PC-3 (cell line): Measurements from ENCODE around the gene CSPG4. TPM values are rescaled to one million over a fixed set of nuclear protein-coding genes. Genes with fewer than 3 reads are reported as not detected.
A peak's percentile ranks its signal among the peaks of the same experiment; 100 is the strongest.
"Not testable (repeated sequence)": the region's sequence is repeated elsewhere in the genome, so short reads cannot be mapped to it uniquely, and the experiment has no call there.

Experiments
- ATAC-seq: fragments of 200-7000 bp; cut with Tn5 transposase; 2 replicates; pipeline ENCODE4 v1.9.1; 2020; ENCODE audit warnings: mild to moderate bottlenecking, moderate library complexity
- BruUV-seq: library from RNA; stranded (reverse); fragments of 400-500 nt; replicated peaks from 2 replicates; lab custom pipeline; 2021; lab: Mats Ljungman, UMichigan
- CTCF ChIA-PET: fragments of 300-600 bp; sonication (Branson Sonifier 250); formaldehyde crosslinking; loops from one replicate; lab custom pipeline; 2022; ENCODE audit warnings: antibody characterized with exemption; lab: Charles Lee
- POLR2A ChIA-PET: fragments of 300-600 bp; sonication (Branson Sonifier 250); formaldehyde crosslinking; loops from one replicate; lab custom pipeline; 2022; ENCODE audit warnings: antibody characterized with exemption; ENCODE audit not compliant: unreplicated experiment; lab: Charles Lee
- DNase-seq: peaks from one replicate; pipeline ENCODE4 v3.0.0-alpha.2; 2015
- H2AFZ ChIP-seq: fragments of 300-600 bp; sonication (generic); 2 replicates; pipeline ENCODE4 v1.6.0; 2016; ENCODE audit warnings: antibody characterized with exemption, low read length
- H3F3A ChIP-seq: fragments of 300-600 bp; sonication (generic); one replicate; pipeline ENCODE4 v1.6.0; 2017; ENCODE audit warnings: antibody characterized with exemption, low read length, control low read depth, mild to moderate bottlenecking; ENCODE audit not compliant: unreplicated experiment
- H3K27ac ChIP-seq: fragments of 300-600 bp; sonication (generic); 2 replicates; pipeline ENCODE4 v1.5.1; 2016; ENCODE audit warnings: mild to moderate bottlenecking, low read length
- H3K27me3 ChIP-seq: fragments of 300-600 bp; sonication (generic); 2 replicates; pipeline ENCODE4 v1.6.1; 2016; ENCODE audit warnings: low read length, mixed read lengths
- H3K36me3 ChIP-seq: fragments of 300-600 bp; sonication (generic); 2 replicates; pipeline ENCODE4 v1.6.1; 2016; ENCODE audit warnings: low read depth, mixed run types, low read length, mixed read lengths
- H3K4me1 ChIP-seq: fragments of 300-600 bp; sonication (generic); 2 replicates; pipeline ENCODE4 v1.5.1; 2016; ENCODE audit warnings: low read length; ENCODE audit not compliant: insufficient read depth
- H3K4me2 ChIP-seq: fragments of 300-600 bp; sonication (generic); 2 replicates; pipeline ENCODE4 v1.6.0; 2016; ENCODE audit warnings: low read length
- H3K4me3 ChIP-seq: fragments of 300-600 bp; sonication (generic); 2 replicates; pipeline ENCODE4 v1.5.1; 2016; ENCODE audit warnings: mild to moderate bottlenecking, low read length, mixed read lengths
- H3K79me2 ChIP-seq: fragments of 300-600 bp; sonication (generic); 2 replicates; pipeline ENCODE4 v1.6.1; 2017; ENCODE audit warnings: low read length, mixed read lengths
- H3K9ac ChIP-seq: fragments of 300-600 bp; sonication (generic); 2 replicates; pipeline ENCODE4 v1.6.0; 2016; ENCODE audit warnings: mild to moderate bottlenecking, low read length
- H3K9me2 ChIP-seq: fragments of 300-600 bp; sonication (generic); replicated peaks from 2 replicates; pipeline ENCODE4 v1.6.1; 2016; ENCODE audit warnings: mixed run types, low read length, mixed read lengths
- H3K9me3 ChIP-seq: fragments of 300-600 bp; sonication (generic); 2 replicates; pipeline ENCODE4 v1.6.1; 2016; ENCODE audit warnings: low read length, mixed read lengths
- H4K20me1 ChIP-seq: fragments of 300-600 bp; sonication (generic); 2 replicates; pipeline ENCODE4 v1.6.1; 2016; ENCODE audit warnings: low read length, mixed read lengths
- CTCF ChIP-seq: fragments of 300-600 bp; sonication (generic); conservative IDR thresholded peaks from 2 replicates; pipeline ENCODE4 v1.5.1; 2017; ENCODE audit warnings: antibody characterized with exemption, low read depth, mild to moderate bottlenecking, low read length
- EZH2 ChIP-seq: fragments of 300-600 bp; sonication (generic); IDR thresholded peaks from one replicate; pipeline ENCODE4 v1.6.1; 2017; ENCODE audit warnings: antibody characterized with exemption, mild to moderate bottlenecking, low read length; ENCODE audit not compliant: unreplicated experiment
- EZH2phosphoT487 ChIP-seq: fragments of 300-600 bp; sonication (generic); IDR thresholded peaks from 2 replicates; pipeline ENCODE4 v1.6.1; 2018; ENCODE audit warnings: mild to moderate bottlenecking, antibody characterized with exemption, low read length, borderline replicate concordance
- intact Hi-C: fragments of 100-400 bp; cut with micrococcal nuclease; formaldehyde crosslinking; loops from 2 replicates; pipeline ENCODE4 v1.9.0; 2023
- total RNA-seq: library from RNA; depleted of rRNA; stranded (reverse); fragments of >200 nt; gene quantifications from 2 replicates; pipeline ENCODE4 v1.2.3, GENCODE V29; 2014

The CSPG4 gene
- total RNA-seq, 1 experiment from 2014 or later, result 2.0 TPM

- H3K79me2 ChIP-seq, BruUV-seq, H3K27ac ChIP-seq, H4K20me1 ChIP-seq, DNase-seq, H3K36me3 ChIP-seq, H3K9ac ChIP-seq, ATAC-seq, H3K9me2 ChIP-seq, H3F3A ChIP-seq, H3K4me1 ChIP-seq, H3K27me3 ChIP-seq, POLR2A ChIA-PET, H3K9me3 ChIP-seq, intact Hi-C loops, CTCF ChIA-PET: not testable (repeated sequence)
- Histone ChIP-seq H3K4me2 (peak overlapping the region; percentile 100), H2AFZ (peak overlapping the region; percentile 100), H3K4me3 (peak overlapping the region; percentile 94; the same call in 1 of the 2 replicates)
These were observed 24.7 kb upstream of the CSPG4 start for GRCh38 chr15:75737116-75738013.

- H2AFZ ChIP-seq, result no peak overlapping the region
- no TSS peak for BruUV-seq
- H3K4me2 ChIP-seq, result no peak overlapping the region
- no peaks in the 10 kb centered on the region for H3K79me2 ChIP-seq
- no peak overlapping the region for H3K27ac ChIP-seq
- no peaks in the 10 kb centered on the region for H4K20me1 ChIP-seq
- no peaks in the 10 kb centered on the region for H3K4me1 ChIP-seq
- H3K9me2 ChIP-seq, result no peaks in the 10 kb centered on the region
- ChIA-PET POLR2A (interaction anchor here (0.6 kb wide), 1 partner anchor 75 kb away, joined by 3 read pairs; no protein-coding TSS in a partner anchor), CTCF (no interaction called here)
- ATAC-seq (no peak), DNase-seq (no peak)
- H3F3A ChIP-seq, result no peaks in the 10 kb centered on the region
- H3K27me3 ChIP-seq, result no peaks in the 10 kb centered on the region
- H3K9me3 ChIP-seq, result no peaks in the 10 kb centered on the region
- no peak overlapping the region for H3K4me3 ChIP-seq
- no peak overlapping the region for H3K9ac ChIP-seq
- TF ChIP-seq EZH2phosphoT487 (no peak), CTCF (no peak), EZH2 (no peak)
- no peaks in the 10 kb centered on the region for H3K36me3 ChIP-seq
- intact Hi-C loops, result no loop called here
These were observed 23.6 kb upstream of the CSPG4 start for GRCh38 chr15:75736256-75736655.

GRCh38 chr15:75734861-75735760, 22.5 kb upstream of the CSPG4 start:
- H3K4me1 ChIP-seq, CTCF ChIA-PET, ATAC-seq, POLR2A ChIA-PET, intact Hi-C loops, DNase-seq, H3K79me2 ChIP-seq, H3K9me2 ChIP-seq, H3K4me2 ChIP-seq, H2AFZ ChIP-seq, H3K4me3 ChIP-seq, H3K36me3 ChIP-seq, H3K9ac ChIP-seq, H3K27ac ChIP-seq, H3F3A ChIP-seq, H4K20me1 ChIP-seq, BruUV-seq, H3K9me3 ChIP-seq, H3K27me3 ChIP-seq: not testable (repeated sequence)
